ENCODE results near the gene SLC22A7. TPM values are rescaled to one million over a fixed set of nuclear protein-coding genes. Genes with fewer than 3 reads are reported as not detected.

The SLC22A7 gene
- total RNA-seq = under 1 TPM in 1 of 4 donors, not detected in 3; 0.42 TPM

- no peaks in the 10 kb centered on the region for H3K36me3 ChIP-seq
- DNase-seq (no peak), ATAC-seq (no peak)
- no peaks in the 10 kb centered on the region for H3K9me3 ChIP-seq
- no peak within 1 kb of the TSS for H3K4me3 ChIP-seq
- no peaks in the 10 kb centered on the region for H3K4me1 ChIP-seq
- peaks cover 5 to 9% (median 6%) of the 10 kb centered on the region in 3 donors for H3K27me3 ChIP-seq
- in situ Hi-C loops (cut with MboI; ENCODE audit: low sequenced_read_pairs in 4 of 4) (no loop called here), intact Hi-C loops (cut with DNase I; ENCODE audit: low total_unique reads) (no loop called here)
- no peak for TF ChIP-seq POLR2A (IDR thresholded peaks at IDR 0.05)
- TF ChIP-seq CTCF (IDR thresholded peaks at IDR 0.05 in 4 of 5, conservative IDR thresholded peaks at IDR 0.05 in 1 of 5) = no peak
- H3K27ac ChIP-seq = no peak within 1 kb of the TSS
Measured at GRCh38 chr6:43297644-43298564, at the start of gene SLC22A7. TSS of gene SLC22A7 (plus strand) at chr6:43298260. CDS start at chr6:43298359, 99 bp downstream.

- intact Hi-C loops (cut with DNase I; ENCODE audit: low total_unique reads) = no loop called here
- peaks cover 0 to 12% of the 10 kb centered on the region in 2 donors for H3K4me1 ChIP-seq
- H3K27me3 ChIP-seq = peaks cover 11 to 22% (median 14%) of the 10 kb centered on the region in 3 donors
- H3K27ac ChIP-seq = no peak overlapping the region
- in situ Hi-C loops (cut with MboI; ENCODE audit: low sequenced_read_pairs in 4 of 4) = loop anchor here in 1 of 4 donors (25.0 kb wide), 1 partner anchor 264 kb away; the partner anchor contains the start of genes LRRC73, POLR1C and YIPF3
- ATAC-seq (no peak), DNase-seq (no peak)
- H3K9me3 ChIP-seq = no peaks in the 10 kb centered on the region
- H3K36me3 ChIP-seq = no peaks in the 10 kb centered on the region
- H3K4me3 ChIP-seq = no peak overlapping the region
- no peak for TF ChIP-seq POLR2A (IDR thresholded peaks at IDR 0.05)
- no peak for TF ChIP-seq CTCF (IDR thresholded peaks at IDR 0.05 in 4 of 5, conservative IDR thresholded peaks at IDR 0.05 in 1 of 5)
Measured at GRCh38 chr6:43248791-43249190, 49.3 kb upstream of the SLC22A7 start.

GRCh38 chr6:43250992-43251373, 47.1 kb upstream of the SLC22A7 start:
- ATAC-seq (no peak), DNase-seq (no peak)
- peaks cover 5 to 17% (median 6%) of the 10 kb centered on the region in 3 donors for H3K27me3 ChIP-seq
- peaks cover 0 to 12% of the 10 kb centered on the region in 2 donors for H3K4me1 ChIP-seq
- no peaks in the 10 kb centered on the region for H3K36me3 ChIP-seq
- no peak overlapping the region for H3K27ac ChIP-seq
- H3K4me3 ChIP-seq = no peak overlapping the region
- no peak for TF ChIP-seq CTCF (IDR thresholded peaks at IDR 0.05 in 4 of 5, conservative IDR thresholded peaks at IDR 0.05 in 1 of 5)
- no peak for TF ChIP-seq POLR2A (IDR thresholded peaks at IDR 0.05)
- in situ Hi-C loops (cut with MboI; ENCODE audit: low sequenced_read_pairs in 4 of 4) = no loop called here
- intact Hi-C loops (cut with DNase I; ENCODE audit: low total_unique reads) = no loop called here
- no peaks in the 10 kb centered on the region for H3K9me3 ChIP-seq

- Histone ChIP-seq H3K9me3 (no peaks in the 10 kb centered on the region), H3K4me3 (no peak overlapping the region), H3K4me1 (no peaks in the 10 kb centered on the region), H3K36me3 (no peaks in the 10 kb centered on the region), H3K27me3 (peaks cover 5 to 17% (median 6%) of the 10 kb centered on the region in 3 donors), H3K27ac (no peak overlapping the region)
- in situ Hi-C loops (cut with MboI; ENCODE audit: low sequenced_read_pairs in 4 of 4) = no loop called here
- DNase-seq (no peak), ATAC-seq (no peak)
- TF ChIP-seq CTCF (IDR thresholded peaks at IDR 0.05 in 4 of 5, conservative IDR thresholded peaks at IDR 0.05 in 1 of 5) = no peak
- no peak for TF ChIP-seq POLR2A (IDR thresholded peaks at IDR 0.05)
- intact Hi-C loops (cut with DNase I; ENCODE audit: low total_unique reads) = no loop called here
Measured at GRCh38 chr6:43253401-43253800, 44.7 kb upstream of the SLC22A7 start.

All from gastrocnemius medialis (tissue), 4 donors.